ENCODE results near the gene LRRC3C.

Gene LRRC3C

GRCh38 chr17:39920218-39921210 lies 7.0 kb upstream of the LRRC3C start:
- no peak for TF ChIP-seq CTCF (conservative IDR thresholded peaks at IDR 0.05; ENCODE audit: low read depth, low read length)
- H3K4me3 ChIP-seq (ENCODE audit: low read depth, low read length) = no peak overlapping the region
- no peak for DNase-seq (ENCODE audit: low read depth)

- DNase-seq (ENCODE audit: low read depth) = no peak
- TF ChIP-seq CTCF (conservative IDR thresholded peaks at IDR 0.05; ENCODE audit: low read depth, low read length) = no peak
Measured at GRCh38 chr17:39921323-39921722, 6.2 kb upstream of the LRRC3C start.

GRCh38 chr17:39922006-39922405 lies 5.5 kb upstream of the LRRC3C start:
- no peak for DNase-seq (ENCODE audit: low read depth)
- no peak for TF ChIP-seq CTCF (conservative IDR thresholded peaks at IDR 0.05; ENCODE audit: low read depth, low read length)

More at GRCh38 chr17:39921323-39921722, 6.2 kb upstream of the LRRC3C start:
- H3K4me3 ChIP-seq (ENCODE audit: low read depth, low read length) = no peak overlapping the region

GRCh38 chr17:39923230-39923629 lies 4.3 kb upstream of the LRRC3C start:
- no peak for TF ChIP-seq CTCF (conservative IDR thresholded peaks at IDR 0.05; ENCODE audit: low read depth, low read length)
- DNase-seq (ENCODE audit: low read depth) = no peak
- no peak overlapping the region for H3K4me3 ChIP-seq (ENCODE audit: low read depth, low read length)

More at GRCh38 chr17:39922006-39922405, 5.5 kb upstream of the LRRC3C start:
- no peak overlapping the region for H3K4me3 ChIP-seq (ENCODE audit: low read depth, low read length)

- H3K4me3 ChIP-seq (ENCODE audit: low read depth, low read length) = no peak overlapping the region
- peak; percentile 69 for TF ChIP-seq CTCF (conservative IDR thresholded peaks at IDR 0.05; ENCODE audit: low read depth, low read length)
- peak; percentile 45 for DNase-seq (ENCODE audit: low read depth)
Measured at GRCh38 chr17:39923836-39924690, 3.5 kb upstream of the LRRC3C start.

GRCh38 chr17:39924691-39925055 lies 2.9 kb upstream of the LRRC3C start:
- H3K4me3 ChIP-seq (ENCODE audit: low read depth, low read length) = no peak overlapping the region
- DNase-seq (ENCODE audit: low read depth) = no peak
- no peak for TF ChIP-seq CTCF (conservative IDR thresholded peaks at IDR 0.05; ENCODE audit: low read depth, low read length)
